Neural progenitor cell (in vitro differentiated cells): ENCODE data around the gene GNB1. TPM values are rescaled to one million over a fixed set of nuclear protein-coding genes. Genes with fewer than 3 reads are reported as not detected.

Source experiments
- DNase-seq: peaks from one replicate; pipeline ENCODE4 v3.0.0-alpha.2; 2016; ENCODE audit warnings: low spot score
- H2AFZ ChIP-seq: fragments of 200-600 bp; sonication (generic); replicated peaks from 2 replicates; pipeline ENCODE4 v1.6.1; 2016; ENCODE audit warnings: antibody characterized with exemption
- H3F3A ChIP-seq: fragments of 200-600 bp; sonication (generic); 2 replicates; pipeline ENCODE4 v1.6.1; 2016; ENCODE audit warnings: antibody characterized with exemption, low read depth
- H3K27ac ChIP-seq: fragments of 200-600 bp; sonication (generic); 2 replicates; pipeline ENCODE4 v1.5.1; 2016; ENCODE audit warnings: mild to moderate bottlenecking
- H3K27me3 ChIP-seq: fragments of 200-600 bp; sonication (generic); 2 replicates; pipeline ENCODE4 v1.6.1; 2016; ENCODE audit warnings: mild to moderate bottlenecking, moderate library complexity
- H3K36me3 ChIP-seq: fragments of 200-600 bp; sonication (generic); 2 replicates; pipeline ENCODE4 v1.5.1; 2016
- H3K4me1 ChIP-seq: fragments of 200-600 bp; sonication (generic); 2 replicates; pipeline ENCODE4 v1.6.1; 2016; ENCODE audit warnings: mixed run types
- H3K4me2 ChIP-seq: fragments of 200-600 bp; sonication (generic); 2 replicates; pipeline ENCODE4 v1.6.1; 2016
- H3K4me3 ChIP-seq: fragments of 200-600 bp; sonication (generic); 2 replicates; pipeline ENCODE4 v1.5.1; 2016
- H3K79me2 ChIP-seq: fragments of 200-600 bp; sonication (generic); 2 replicates; pipeline ENCODE4 v1.6.1; 2016; ENCODE audit warnings: low read depth
- H3K9ac ChIP-seq: fragments of 200-600 bp; sonication (generic); 2 replicates; pipeline ENCODE4 v1.6.1; 2016
- H3K9me3 ChIP-seq: fragments of 200-600 bp; sonication (generic); 2 replicates; pipeline ENCODE4 v1.5.1; 2016; ENCODE audit warnings: low read depth
- H4K20me1 ChIP-seq: fragments of 200-600 bp; sonication (generic); 2 replicates; pipeline ENCODE4 v1.6.1; 2016; ENCODE audit warnings: low read depth
- H3K27ac Mint-ChIP-seq: 3 replicates; pipeline ENCODE4 v1.8.0; 2021; ENCODE audit warnings: mixed read lengths
- H3K27me3 Mint-ChIP-seq: 2 replicates; pipeline ENCODE4 v1.8.0; 2022; ENCODE audit warnings: low read depth, mild to moderate bottlenecking, inconsistent platforms, moderate library complexity, mixed read lengths; ENCODE audit not compliant: insufficient read depth
- H3K36me3 Mint-ChIP-seq: 3 replicates; pipeline ENCODE4 v1.8.0; 2021; ENCODE audit warnings: mixed read lengths
- H3K4me1 Mint-ChIP-seq: 3 replicates; pipeline ENCODE4 v1.8.0; 2021; ENCODE audit warnings: mixed read lengths
- H3K4me3 Mint-ChIP-seq: 3 replicates; pipeline ENCODE4 v1.8.0; 2021; ENCODE audit warnings: mild to moderate bottlenecking, moderate library complexity, mixed read lengths
- H3K9me3 Mint-ChIP-seq: 3 replicates; pipeline ENCODE4 v1.8.0; 2020; ENCODE audit warnings: mixed read lengths
- EZH2 ChIP-seq: fragments of 200-600 bp; sonication (generic); IDR thresholded peaks from 2 replicates; pipeline ENCODE4 v1.6.1; 2017; ENCODE audit warnings: antibody characterized with exemption, mild to moderate bottlenecking, moderate library complexity
- EZH2phosphoT487 ChIP-seq: fragments of 200-600 bp; sonication (generic); IDR thresholded peaks from 2 replicates; pipeline ENCODE4 v1.6.1; 2017; ENCODE audit warnings: antibody characterized with exemption
- total RNA-seq: library from RNA; depleted of rRNA; stranded (reverse); fragments of >200 nt; gene quantifications from 2 replicates; pipeline ENCODE4 v1.2.3, GENCODE V29; 2015; ENCODE audit warnings: low replicate concordance
- TF ChIP-seq, protein P1 (sequence below): fragments of 200-600 bp; sonication (generic); IDR thresholded peaks from 2 replicates; pipeline ENCODE4 v1.5.1; 2017; ENCODE audit warnings: antibody characterized with exemption, mild to moderate bottlenecking

The GNB1 gene
- total RNA-seq, 1 donor from 2014 or later: 175 TPM

DNA sequence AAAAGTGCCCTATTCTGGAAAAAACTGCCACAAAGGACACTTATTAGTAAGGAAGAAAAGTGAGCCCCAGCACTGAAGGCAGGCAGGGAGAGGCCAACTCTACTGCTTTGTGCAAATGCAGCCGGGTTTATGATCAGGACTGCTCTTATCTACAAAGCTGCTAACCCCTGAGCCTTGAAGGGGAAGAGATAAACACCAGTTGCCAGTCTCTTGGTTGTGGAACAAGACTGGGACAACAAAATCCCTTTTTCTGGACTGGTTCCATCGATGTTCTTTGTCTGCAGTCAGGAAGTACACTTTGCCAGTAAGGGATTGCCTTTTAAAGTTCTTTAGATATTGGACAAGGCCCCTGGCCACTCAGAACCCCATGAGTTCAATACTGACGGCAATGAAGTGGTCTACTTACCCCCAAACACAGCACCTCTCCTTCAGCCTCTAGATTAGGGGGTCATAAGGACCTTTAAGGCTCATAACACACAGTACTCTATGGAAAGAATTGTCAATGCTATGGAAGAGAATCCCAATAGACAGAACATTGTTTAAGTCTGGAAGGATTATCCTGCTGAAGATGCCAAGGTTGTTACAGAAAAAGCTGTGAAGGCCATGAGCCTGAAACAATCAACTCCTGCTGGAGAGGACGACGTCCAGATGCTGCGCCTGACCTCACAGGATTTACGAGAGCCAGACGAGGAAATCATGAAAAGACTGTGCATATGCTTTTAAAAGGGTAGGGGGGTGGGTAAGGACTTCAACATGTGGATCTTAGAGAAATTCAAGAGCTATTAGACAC is 43.6 kb downstream of the GNB1 start:
- Mint-ChIP-seq H3K36me3 (peaks cover 23% of the 10 kb centered on the region), H3K4me3 (no peak overlapping the region), H3K4me1 (peaks cover 45% of the 10 kb centered on the region), H3K27me3 (no peaks in the 10 kb centered on the region), H3K9me3 (no peaks in the 10 kb centered on the region), H3K27ac (peak overlapping the region; percentile 53)
- Histone ChIP-seq H3F3A (peaks cover 26% of the 10 kb centered on the region), H3K9me3 (no peaks in the 10 kb centered on the region), H2AFZ (no peak overlapping the region), H3K4me1 (peaks cover 4% of the 10 kb centered on the region), H3K79me2 (peaks cover 100% of the 10 kb centered on the region), H3K4me3 (no peak overlapping the region), H3K27me3 (no peaks in the 10 kb centered on the region), H3K36me3 (no peaks in the 10 kb centered on the region), H3K27ac (peak overlapping the region; percentile 53), H4K20me1 (peaks cover 100% of the 10 kb centered on the region), H3K4me2 (no peak overlapping the region), H3K9ac (no peak overlapping the region)
- no peak for DNase-seq
- TF ChIP-seq, protein P1, sequence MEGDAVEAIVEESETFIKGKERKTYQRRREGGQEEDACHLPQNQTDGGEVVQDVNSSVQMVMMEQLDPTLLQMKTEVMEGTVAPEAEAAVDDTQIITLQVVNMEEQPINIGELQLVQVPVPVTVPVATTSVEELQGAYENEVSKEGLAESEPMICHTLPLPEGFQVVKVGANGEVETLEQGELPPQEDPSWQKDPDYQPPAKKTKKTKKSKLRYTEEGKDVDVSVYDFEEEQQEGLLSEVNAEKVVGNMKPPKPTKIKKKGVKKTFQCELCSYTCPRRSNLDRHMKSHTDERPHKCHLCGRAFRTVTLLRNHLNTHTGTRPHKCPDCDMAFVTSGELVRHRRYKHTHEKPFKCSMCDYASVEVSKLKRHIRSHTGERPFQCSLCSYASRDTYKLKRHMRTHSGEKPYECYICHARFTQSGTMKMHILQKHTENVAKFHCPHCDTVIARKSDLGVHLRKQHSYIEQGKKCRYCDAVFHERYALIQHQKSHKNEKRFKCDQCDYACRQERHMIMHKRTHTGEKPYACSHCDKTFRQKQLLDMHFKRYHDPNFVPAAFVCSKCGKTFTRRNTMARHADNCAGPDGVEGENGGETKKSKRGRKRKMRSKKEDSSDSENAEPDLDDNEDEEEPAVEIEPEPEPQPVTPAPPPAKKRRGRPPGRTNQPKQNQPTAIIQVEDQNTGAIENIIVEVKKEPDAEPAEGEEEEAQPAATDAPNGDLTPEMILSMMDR: no peak
- no peak for TF ChIP-seq EZH2phosphoT487
- TF ChIP-seq EZH2: no peak

DNA sequence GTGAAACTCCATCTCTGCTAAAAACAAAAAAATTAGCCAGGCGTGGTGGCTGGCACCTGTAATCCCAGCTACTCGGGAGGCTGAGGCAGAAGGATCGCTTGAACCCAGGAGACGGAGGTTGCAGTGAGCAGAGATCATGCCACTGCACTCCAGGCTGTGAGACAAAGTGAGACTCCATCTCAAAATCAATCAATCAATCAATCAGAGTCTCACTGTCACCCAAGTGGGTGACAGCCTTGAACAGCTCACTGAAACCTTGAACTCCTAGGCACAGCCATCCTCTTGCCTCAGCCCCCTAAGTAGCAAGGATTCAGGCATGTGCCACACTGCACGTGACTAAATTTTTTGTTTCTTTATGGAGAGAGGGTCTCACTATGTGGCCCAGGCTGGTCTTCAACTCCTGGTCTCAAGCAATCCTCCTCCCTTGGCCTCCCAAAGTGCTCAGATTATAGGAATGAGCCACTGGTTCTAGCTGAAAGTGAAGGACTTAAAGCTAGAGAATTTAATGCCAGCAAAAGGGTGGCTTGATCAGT is 44.4 kb downstream of the GNB1 start:
- H3K79me2 ChIP-seq: peaks cover 100% of the 10 kb centered on the region
- Mint-ChIP-seq H3K36me3 (peaks cover 23% of the 10 kb centered on the region), H3K4me1 (peaks cover 49% of the 10 kb centered on the region), H3K9me3 (no peaks in the 10 kb centered on the region), H3K27ac (no peak overlapping the region), H3K27me3 (no peaks in the 10 kb centered on the region), H3K4me3 (no peak overlapping the region)
- peak overlapping the region; percentile 53 for H3K27ac ChIP-seq
- no peaks in the 10 kb centered on the region for H3K27me3 ChIP-seq
- DNase-seq: no peak
- H3K36me3 ChIP-seq: no peaks in the 10 kb centered on the region
- H3F3A ChIP-seq: peaks cover 27% of the 10 kb centered on the region
- H2AFZ ChIP-seq: no peak overlapping the region
- H3K4me2 ChIP-seq: no peak overlapping the region
- H4K20me1 ChIP-seq: peaks cover 100% of the 10 kb centered on the region
- no peak overlapping the region for H3K9ac ChIP-seq
- H3K9me3 ChIP-seq: no peaks in the 10 kb centered on the region
- peaks cover 4% of the 10 kb centered on the region for H3K4me1 ChIP-seq
- no peak for TF ChIP-seq EZH2phosphoT487
- TF ChIP-seq, protein P1: no peak
- TF ChIP-seq EZH2: no peak
- H3K4me3 ChIP-seq: no peak overlapping the region

DNA sequence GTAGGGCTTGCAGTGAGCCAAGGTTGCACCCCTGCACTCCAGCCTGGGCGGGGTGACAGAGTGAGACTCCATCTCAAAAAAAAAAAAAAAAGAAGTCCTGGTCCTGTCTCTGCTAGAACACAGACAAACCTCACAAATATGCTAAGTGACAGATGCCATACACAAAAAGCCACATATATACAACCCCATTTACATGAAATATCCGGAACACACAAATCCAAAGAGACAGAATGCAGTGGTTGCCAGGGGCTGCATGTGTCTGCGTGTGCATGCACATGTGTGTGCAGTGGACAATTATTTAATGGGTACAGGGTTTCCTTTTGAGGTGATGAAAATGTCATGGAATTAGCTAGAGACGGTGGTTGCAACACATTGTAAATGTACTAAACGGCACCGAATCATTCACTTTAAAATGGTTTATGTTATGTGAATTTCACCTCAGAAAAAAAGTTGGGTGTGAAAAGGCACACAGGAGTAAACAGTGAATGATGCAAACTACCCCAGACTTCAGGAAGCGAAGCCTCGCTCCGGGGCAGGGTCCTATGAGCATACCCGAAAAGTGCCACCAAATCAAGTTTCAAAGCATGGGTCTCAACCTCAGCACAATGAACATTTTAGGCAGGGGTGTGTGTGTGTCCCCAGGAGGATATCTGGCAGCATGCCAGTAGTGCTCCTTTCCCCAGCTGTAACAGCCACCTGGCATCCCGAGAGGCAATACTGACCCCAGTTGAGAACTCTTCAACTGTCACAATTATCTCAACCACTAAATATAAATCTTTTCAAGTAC is 48.3 kb downstream of the GNB1 start:
- no peak overlapping the region for H2AFZ ChIP-seq
- TF ChIP-seq EZH2: no peak
- TF ChIP-seq, protein P1: no peak
- TF ChIP-seq EZH2phosphoT487: no peak
- H3K36me3 Mint-ChIP-seq: peaks cover 21% of the 10 kb centered on the region
- no peak overlapping the region for H3K4me3 Mint-ChIP-seq
- H3K4me1 Mint-ChIP-seq: peaks cover 34% of the 10 kb centered on the region
- H3F3A ChIP-seq: peaks cover 32% of the 10 kb centered on the region
- no peaks in the 10 kb centered on the region for H3K27me3 ChIP-seq
- no peak for DNase-seq
- no peak overlapping the region for H3K9ac ChIP-seq
- peaks cover under 1% of the 10 kb centered on the region for H3K36me3 ChIP-seq
- H3K27ac ChIP-seq: no peak overlapping the region
- peaks cover 100% of the 10 kb centered on the region for H3K79me2 ChIP-seq
- peaks cover 87% of the 10 kb centered on the region for H4K20me1 ChIP-seq
- peak overlapping the region; percentile 84 for H3K27ac Mint-ChIP-seq
- no peak overlapping the region for H3K4me3 ChIP-seq
- H3K4me1 ChIP-seq: no peaks in the 10 kb centered on the region
- H3K9me3 ChIP-seq: no peaks in the 10 kb centered on the region
- H3K27me3 Mint-ChIP-seq: peaks cover 3% of the 10 kb centered on the region
- no peaks in the 10 kb centered on the region for H3K9me3 Mint-ChIP-seq
- H3K4me2 ChIP-seq: no peak overlapping the region
